Lung (tissue), 12 donors: ENCODE measurements around the gene ACLY. TPM values are rescaled to one million over a fixed set of nuclear protein-coding genes. Genes with fewer than 3 reads are reported as not detected.

Experiments used
- ATAC-seq: fragments of 200-7000 bp; cut with Tn5 transposase; one replicate; pipeline ENCODE4 v1.9.1; 2020; ENCODE audit warnings: moderate number of reproducible peaks; ENCODE audit not compliant: insufficient read depth, low FRiP score
- DNase-seq, 3 donors: peaks; one replicate each; pipeline ENCODE4 v3.0.0-alpha.2; 2013 to 2017
- H3K27ac ChIP-seq, 2 donors: one replicate each; pipeline ENCODE4 v1.5.1; 2013; ENCODE audit warnings: mild to moderate bottlenecking in 2 of 2, moderate library complexity in 2 of 2, control low read depth in 1 of 2, inconsistent platforms in 1 of 2, low read depth in 1 of 2, low read length in 1 of 2
- H3K27me3 ChIP-seq, 3 donors: one replicate each; pipeline ENCODE4 v1.5.1; 2013; ENCODE audit warnings: low read length in 2 of 3; ENCODE audit not compliant: control insufficient read depth in 3 of 3, insufficient read depth in 3 of 3
- H3K36me3 ChIP-seq, 4 donors: one replicate each; pipeline ENCODE4 v1.5.1; 2013; ENCODE audit warnings: low read length in 4 of 4, mild to moderate bottlenecking in 1 of 4, moderate library complexity in 1 of 4; ENCODE audit not compliant: control insufficient read depth in 4 of 4, insufficient read depth in 4 of 4
- H3K4me1 ChIP-seq, 5 donors: one replicate each; pipeline ENCODE4 v1.5.1; 2013; ENCODE audit warnings: low read length in 5 of 5, mild to moderate bottlenecking in 2 of 5, moderate library complexity in 1 of 5; ENCODE audit not compliant: control insufficient read depth in 5 of 5, insufficient read depth in 5 of 5
- H3K4me3 ChIP-seq: one replicate; pipeline ENCODE4 v1.5.1; 2013; ENCODE audit warnings: mild to moderate bottlenecking, control low read depth, moderate library complexity
- H3K9ac ChIP-seq, 2 donors: one replicate each; pipeline ENCODE4 v1.5.1; 2013; ENCODE audit warnings: low read length in 2 of 2, control low read depth in 1 of 2; ENCODE audit not compliant: insufficient read depth in 1 of 2
- H3K9me3 ChIP-seq, 4 donors: one replicate each; pipeline ENCODE4 v1.5.1; 2013; ENCODE audit warnings: low read length in 3 of 4, mild to moderate bottlenecking in 1 of 4, moderate library complexity in 1 of 4; ENCODE audit not compliant: control insufficient read depth in 4 of 4, insufficient read depth in 3 of 4
- WGBS, 2 donors: extraction: QIAGEN DNeasy Blood & Tissue Kit; methylation state at CpG; one replicate each; pipeline ENCODE4 v1.1.7; 2013; 5-methylcytosine and 5-hydroxymethylcytosine counted together
- polyA plus RNA-seq, 2 donors: library from polyadenylated mRNA; stranded (reverse); fragments of 200-250 nt; gene quantifications; one replicate each; pipeline ENCODE4 v1.2.1, GENCODE V29; 2013
- total RNA-seq, 2 donors: library from RNA; depleted of rRNA in 1 of 2; stranded (reverse); fragments of >200 nt in 1 of 2; gene quantifications; one replicate each; pipeline ENCODE4 v1.2.1, GENCODE V29; 2014 to 2021
- TF ChIP-seq, protein P1 (sequence below): IDR thresholded peaks from 2 replicates; pipeline ENCODE4 v1.5.1; 2012; ENCODE audit warnings: mild to moderate bottlenecking; ENCODE audit errors: control extremely low read depth, extremely low read depth
- donor health status: control.
- donor health status: control.
- donor health status: Bipolar disorder and iron deficiency.
- donor health status: healthy.
- donor health status: DM: yes; HTN: yes; CAD: no.

The ACLY gene
- total and polyA plus RNA-seq, 4 donors, result 27.5 to 158 (median 79.0) TPM

- no peaks in the 10 kb centered on the region for H3K9me3 ChIP-seq
- H3K36me3 ChIP-seq, result peaks cover 13 to 30% (median 26%) of the 10 kb centered on the region in 4 donors
- H3K9ac ChIP-seq, result no peak overlapping the region
- no peaks in the 10 kb centered on the region for H3K4me1 ChIP-seq
- TF ChIP-seq, protein P1, sequence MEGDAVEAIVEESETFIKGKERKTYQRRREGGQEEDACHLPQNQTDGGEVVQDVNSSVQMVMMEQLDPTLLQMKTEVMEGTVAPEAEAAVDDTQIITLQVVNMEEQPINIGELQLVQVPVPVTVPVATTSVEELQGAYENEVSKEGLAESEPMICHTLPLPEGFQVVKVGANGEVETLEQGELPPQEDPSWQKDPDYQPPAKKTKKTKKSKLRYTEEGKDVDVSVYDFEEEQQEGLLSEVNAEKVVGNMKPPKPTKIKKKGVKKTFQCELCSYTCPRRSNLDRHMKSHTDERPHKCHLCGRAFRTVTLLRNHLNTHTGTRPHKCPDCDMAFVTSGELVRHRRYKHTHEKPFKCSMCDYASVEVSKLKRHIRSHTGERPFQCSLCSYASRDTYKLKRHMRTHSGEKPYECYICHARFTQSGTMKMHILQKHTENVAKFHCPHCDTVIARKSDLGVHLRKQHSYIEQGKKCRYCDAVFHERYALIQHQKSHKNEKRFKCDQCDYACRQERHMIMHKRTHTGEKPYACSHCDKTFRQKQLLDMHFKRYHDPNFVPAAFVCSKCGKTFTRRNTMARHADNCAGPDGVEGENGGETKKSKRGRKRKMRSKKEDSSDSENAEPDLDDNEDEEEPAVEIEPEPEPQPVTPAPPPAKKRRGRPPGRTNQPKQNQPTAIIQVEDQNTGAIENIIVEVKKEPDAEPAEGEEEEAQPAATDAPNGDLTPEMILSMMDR, result no peak
- DNase-seq (no peak), ATAC-seq (no peak)
- H3K4me3 ChIP-seq, result no peak overlapping the region
- no peak overlapping the region for H3K27ac ChIP-seq
- 93 to 95% methylated on average over 19 of the region's 19 CpGs for WGBS, 2 donors
- H3K27me3 ChIP-seq, result no peaks in the 10 kb centered on the region
Measured at GRCh38 chr17:41825175-41825845, 93.4 kb downstream of the ACLY start.

- DNase-seq (no peak), ATAC-seq (no peak)
- TF ChIP-seq, protein P1, result no peak
- 66 to 78% methylated on average over 7 of the region's 7 CpGs for WGBS, 2 donors
- Histone ChIP-seq H3K9ac (no peak overlapping the region), H3K36me3 (peaks cover 8 to 23% (median 20%) of the 10 kb centered on the region in 4 donors), H3K27me3 (no peaks in the 10 kb centered on the region), H3K4me3 (no peak overlapping the region), H3K9me3 (no peaks in the 10 kb centered on the region), H3K4me1 (no peaks in the 10 kb centered on the region), H3K27ac (no peak overlapping the region)
Measured at GRCh38 chr17:41824086-41824485, 94.7 kb downstream of the ACLY start.

DNA sequence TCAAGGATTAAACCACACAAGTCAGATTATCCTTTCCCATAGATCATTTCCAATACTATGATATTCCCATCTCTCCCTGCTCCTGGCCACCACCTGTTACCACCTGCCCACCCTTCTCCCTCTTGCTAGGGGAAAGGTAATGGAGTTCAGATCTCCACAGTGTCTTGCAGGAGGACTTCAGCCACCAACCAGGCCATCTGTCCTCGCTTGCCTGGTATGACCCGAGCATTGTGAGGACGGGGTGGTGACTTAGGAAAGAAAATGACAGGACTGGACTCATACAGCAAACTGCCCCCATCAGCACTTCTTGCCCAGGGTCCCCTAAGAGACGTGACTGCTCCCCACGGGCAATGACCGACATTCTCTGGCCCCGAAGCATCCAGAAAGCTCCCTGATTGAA, 95.2 kb downstream of the ACLY start:
- Histone ChIP-seq H3K4me1 (no peaks in the 10 kb centered on the region), H3K27ac (no peak overlapping the region), H3K27me3 (no peaks in the 10 kb centered on the region), H3K9me3 (no peaks in the 10 kb centered on the region), H3K4me3 (no peak overlapping the region), H3K9ac (no peak overlapping the region), H3K36me3 (peaks cover 10 to 19% (median 18%) of the 10 kb centered on the region in 4 donors)
- TF ChIP-seq, protein P1, result no peak
- ATAC-seq (no peak), DNase-seq (no peak)
- 91 to 95% methylated on average over 7 of the region's 7 CpGs for WGBS, 2 donors

DNA sequence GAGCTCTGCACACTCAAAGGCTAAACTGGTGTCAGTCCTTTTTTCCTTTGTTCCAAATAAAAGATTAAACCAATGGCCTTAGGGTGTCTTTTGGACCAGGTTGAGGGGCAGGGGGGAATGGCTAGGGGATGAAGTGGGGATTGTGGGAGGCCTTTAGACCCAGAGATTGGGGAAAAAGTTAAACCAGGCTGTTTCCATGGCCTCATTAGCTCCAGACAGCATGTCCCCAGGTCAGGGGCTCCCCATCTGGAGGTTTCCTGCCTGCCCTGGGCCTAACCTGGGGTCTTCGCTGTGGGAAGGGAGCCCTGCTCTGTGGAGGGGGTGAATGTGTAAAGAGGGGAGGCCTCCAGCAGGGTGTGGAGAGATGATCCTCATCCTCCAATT, 95.6 kb downstream of the ACLY start:
- no peak overlapping the region for H3K9ac ChIP-seq
- TF ChIP-seq, protein P1, result no peak
- H3K27ac ChIP-seq, result no peak overlapping the region
- no peaks in the 10 kb centered on the region for H3K9me3 ChIP-seq
- peaks cover 14 to 20% (median 16%) of the 10 kb centered on the region in 4 donors for H3K36me3 ChIP-seq
- H3K4me3 ChIP-seq, result no peak overlapping the region
- H3K4me1 ChIP-seq, result no peaks in the 10 kb centered on the region
- WGBS, 2 donors, result 80 to 94% methylated on average over 1 of the region's 1 CpG
- DNase-seq (no peak), ATAC-seq (no peak)
- no peaks in the 10 kb centered on the region for H3K27me3 ChIP-seq
